Hematopoietic multipotent progenitor cell treated with erythropoietin and hydrocortisone succinate and interleukin-3 and kit ligand, for 15 days (in vitro differentiated cells): ENCODE measurements around the gene MPC1L.

Experiments
- DNase-seq: peaks from one replicate; pipeline ENCODE4 v3.0.0-alpha.2; 2015; ENCODE audit warnings: low spot score

The MPC1L gene

GRCh38 chrX:40628506-40628905, 5.3 kb downstream of the MPC1L start:
- no peak for DNase-seq

DNA sequence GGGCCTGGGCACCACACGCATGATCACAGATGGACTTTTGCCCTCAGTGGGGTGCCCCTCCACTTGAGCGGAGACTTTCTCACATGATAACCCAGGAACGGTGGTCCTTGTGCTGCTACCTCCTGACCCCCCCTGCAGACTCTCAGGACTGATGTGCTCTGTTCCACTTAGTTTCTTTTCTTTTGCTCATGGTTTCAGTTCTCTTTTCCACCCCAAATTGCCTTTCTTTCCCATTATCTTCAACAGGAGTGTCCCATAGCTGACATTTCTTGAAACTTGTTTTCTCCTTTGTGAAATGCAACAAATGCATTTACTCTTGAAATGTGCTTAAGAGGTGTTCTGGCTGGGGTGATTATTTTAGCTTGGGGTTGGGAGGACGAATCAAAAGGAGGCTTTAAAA, 9.0 kb downstream of the MPC1L start:
- no peak for DNase-seq

DNA sequence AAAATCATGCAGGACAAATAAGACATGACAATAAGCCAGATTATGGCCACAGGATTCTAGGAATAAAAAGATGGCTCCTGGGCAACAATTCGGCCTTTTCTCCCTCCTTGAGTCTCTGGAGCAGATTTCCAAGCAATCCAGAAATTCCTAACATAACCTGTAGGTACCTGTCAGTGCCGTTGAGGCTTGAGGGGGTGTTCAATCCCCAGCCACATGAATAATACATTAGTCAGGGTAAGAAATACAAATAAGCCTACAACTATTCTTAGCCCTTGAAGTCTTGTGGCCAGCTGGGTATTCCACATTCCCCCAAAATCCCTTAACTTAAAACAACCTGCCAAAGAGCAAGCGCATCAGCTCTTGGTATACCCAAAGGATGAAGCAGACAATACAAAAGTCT, 14.5 kb downstream of the MPC1L start:
- no peak for DNase-seq

DNA sequence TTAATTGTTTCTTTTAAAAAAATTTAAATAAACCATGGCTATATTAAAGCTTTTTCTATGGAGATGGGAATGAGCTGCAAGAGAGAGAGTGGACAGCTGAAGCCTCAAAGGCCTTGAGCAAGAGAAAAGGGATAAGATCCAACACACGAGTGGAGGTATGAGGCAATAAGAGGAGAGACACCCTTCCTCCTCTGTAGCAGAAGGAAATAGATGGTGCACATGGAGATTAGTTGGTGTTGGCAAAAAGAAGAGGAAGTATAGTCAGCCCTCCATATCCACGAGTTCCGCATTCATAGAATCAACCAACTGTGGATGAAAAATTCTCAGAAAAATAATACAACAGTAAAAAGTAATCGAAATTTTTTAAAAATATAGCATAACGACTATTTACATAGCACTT, 20.9 kb downstream of the MPC1L start:
- DNase-seq = no peak

DNA sequence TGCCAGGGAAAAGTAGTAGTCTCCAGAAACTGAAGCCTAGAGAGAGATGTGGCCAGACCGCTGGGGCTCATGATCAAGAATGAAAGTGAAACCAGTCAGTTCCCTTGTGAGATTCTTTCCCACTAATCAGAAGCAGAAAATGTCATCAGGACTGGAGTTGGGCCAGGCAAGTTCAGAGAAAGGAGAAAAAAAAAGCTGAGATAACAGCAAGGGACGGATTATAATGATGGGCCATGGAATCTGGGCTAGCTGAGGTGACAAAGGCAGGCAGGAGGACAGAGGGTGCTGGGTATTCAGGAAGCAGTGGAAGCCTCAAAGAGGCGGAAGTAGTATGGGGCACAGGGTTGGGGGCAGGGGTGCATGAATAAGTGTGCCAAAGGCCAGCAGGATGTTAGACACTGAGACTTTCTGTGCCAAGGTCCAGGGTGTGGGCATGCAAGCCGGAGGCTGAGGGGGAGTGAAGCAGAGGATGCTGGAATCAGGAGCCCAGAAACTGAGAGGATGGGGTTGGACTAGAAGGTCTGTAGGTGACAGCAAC, 21.7 kb downstream of the MPC1L start:
- peak; percentile 74 for DNase-seq

DNA sequence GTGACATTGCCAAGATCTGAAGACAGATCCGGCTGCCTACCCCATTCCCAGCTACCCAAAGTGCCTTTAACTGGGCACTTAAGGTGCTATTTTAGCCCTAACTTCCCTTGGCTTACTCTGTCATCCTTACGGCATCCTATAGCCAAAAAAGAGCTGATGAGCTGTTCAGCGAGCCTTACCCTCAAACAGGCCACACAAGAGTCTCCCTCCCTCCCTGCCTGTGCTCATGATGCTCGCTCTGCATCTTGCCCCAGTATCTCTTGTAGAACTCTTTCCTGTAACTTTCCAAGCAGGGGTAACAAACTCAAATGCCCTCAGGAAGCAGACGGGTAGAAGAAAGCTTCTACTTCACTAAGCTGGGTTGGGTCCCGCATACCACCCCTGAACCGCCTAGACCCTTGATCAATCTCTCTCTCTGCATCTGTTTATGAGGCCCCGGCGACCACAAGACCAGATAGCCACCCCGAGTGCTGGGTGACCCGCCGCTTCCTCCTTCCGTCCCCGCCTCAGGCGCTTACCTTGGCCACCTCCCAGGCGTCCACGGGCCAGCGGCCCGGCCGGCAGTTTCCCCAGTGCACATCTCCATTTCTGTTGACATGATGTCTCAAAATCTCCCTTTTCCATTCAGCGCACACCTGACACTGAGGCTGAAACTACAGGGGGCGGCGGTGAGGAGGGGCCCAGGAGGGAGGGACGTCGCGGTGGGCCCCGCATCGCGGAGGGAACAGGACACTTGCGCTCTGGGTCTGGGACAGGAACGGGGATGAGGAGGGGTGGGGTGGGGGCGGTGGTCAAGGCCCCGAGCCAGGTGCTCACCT, 23.5 kb downstream of the MPC1L start:
- peak; percentile 17 for DNase-seq

DNA sequence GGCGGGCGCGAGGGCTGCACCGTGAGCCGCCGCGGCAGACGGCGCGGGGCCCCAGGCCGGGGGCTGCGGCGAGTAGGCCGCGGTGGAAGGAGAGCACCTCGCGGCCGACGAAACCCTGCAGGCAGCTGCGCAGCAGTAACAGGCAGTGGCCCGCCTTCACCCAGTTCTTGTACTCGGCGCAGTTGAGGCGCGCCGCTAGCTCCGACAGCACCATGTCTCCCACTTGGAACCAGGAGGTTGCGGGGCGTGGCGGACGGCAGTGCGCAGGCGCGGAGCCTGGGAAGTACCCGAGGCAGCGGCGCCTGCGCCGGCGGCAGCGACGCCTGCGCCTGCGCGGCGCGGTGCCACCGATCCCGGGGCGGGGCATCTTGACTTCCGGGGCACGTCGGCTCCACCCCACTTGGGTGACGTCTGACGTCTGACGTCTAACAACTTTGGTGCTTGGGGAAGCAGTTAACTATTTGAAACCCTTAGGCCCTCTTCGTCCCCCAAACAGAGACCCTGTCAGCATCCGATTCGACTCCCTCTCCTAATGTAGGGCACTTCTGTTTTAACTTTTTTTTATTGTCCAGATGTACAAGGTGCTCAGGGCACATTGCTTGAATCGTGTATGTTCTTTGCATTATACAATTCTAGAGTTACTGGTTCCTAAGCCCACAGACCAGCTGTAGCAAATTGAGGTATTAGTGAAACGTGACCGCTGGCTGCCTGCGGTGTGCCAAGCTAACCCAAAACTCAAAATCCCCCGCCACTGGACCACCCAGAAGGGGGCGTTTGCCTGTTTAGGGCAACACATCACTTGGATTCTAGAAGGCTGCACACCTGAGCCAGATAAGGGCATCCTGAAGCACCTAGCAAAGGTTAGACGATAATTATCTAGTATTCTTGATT, 24.3 kb downstream of the MPC1L start, which contains the start of gene CXorf38:
Gene CXorf38, minus strand, starts transcription at position 255 of the 891 bp plus-strand sequence. Its CDS starts 41 bp downstream, at position 214.
- DNase-seq = peak; percentile 91

DNA sequence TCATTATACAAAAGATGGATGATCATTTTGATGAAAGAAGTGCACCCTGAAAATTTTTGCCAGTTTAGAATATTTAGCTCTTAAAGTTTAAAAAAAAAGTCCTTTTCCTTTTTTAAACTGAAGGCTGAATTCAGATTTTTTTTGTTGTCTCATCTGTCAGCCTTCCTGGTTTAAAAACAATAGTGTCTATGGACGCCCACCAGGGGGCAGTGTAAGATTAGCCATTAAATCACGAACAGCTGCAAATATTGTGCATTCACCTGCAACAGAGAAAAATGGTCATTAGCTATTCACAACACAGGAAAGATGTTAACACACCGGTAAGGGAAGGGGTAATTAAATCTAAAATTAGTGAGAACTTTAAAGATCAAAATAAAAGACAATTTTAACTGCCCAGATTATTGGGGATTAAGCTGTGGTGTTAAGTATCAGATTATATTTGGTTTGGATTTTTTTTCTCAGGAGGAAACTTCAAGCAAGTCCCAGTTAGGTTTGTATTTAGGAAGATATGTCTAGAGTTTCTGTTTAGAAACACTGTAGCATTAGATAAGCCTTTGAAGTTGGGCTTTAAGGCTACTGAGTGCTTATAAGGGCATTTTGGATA, 28.5 kb downstream of the MPC1L start:
- peak; percentile 75 for DNase-seq

DNA sequence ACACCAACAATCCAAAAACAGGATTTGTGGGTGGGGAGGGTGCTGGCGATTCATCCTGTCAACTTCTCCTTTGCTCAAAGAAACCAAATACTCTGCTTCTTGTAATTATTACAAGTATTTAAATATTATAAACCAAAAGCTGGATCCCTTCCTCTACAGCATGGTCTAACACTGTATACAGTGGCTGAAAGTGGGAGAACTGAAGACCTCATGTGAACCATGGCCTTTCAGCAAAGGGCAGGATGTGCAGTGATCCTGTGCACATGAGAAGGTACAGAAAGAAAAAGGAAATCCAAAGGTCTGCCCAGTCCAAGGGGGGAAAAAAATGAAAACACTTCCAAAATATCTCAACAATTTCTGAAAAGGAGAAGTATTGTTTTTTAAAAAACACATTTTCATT, 29.4 kb downstream of the MPC1L start:
- no peak for DNase-seq

- DNase-seq = no peak
Measured at GRCh38 chrX:40653535-40653934, 30.3 kb downstream of the MPC1L start.

GRCh38 chrX:40660381-40660780, 37.2 kb downstream of the MPC1L start:
- no peak for DNase-seq

GRCh38 chrX:40661489-40661888, 38.3 kb downstream of the MPC1L start:
- no peak for DNase-seq

- no peak for DNase-seq
Measured at GRCh38 chrX:40663078-40663740, 40.0 kb downstream of the MPC1L start.

GRCh38 chrX:40663880-40664630, 40.8 kb downstream of the MPC1L start:
- no peak for DNase-seq

GRCh38 chrX:40671126-40671525, 47.9 kb downstream of the MPC1L start:
- DNase-seq = no peak
